H9 (cell line): ENCODE results near the gene SH3RF3. TPM values are rescaled to one million over a fixed set of nuclear protein-coding genes. Genes with fewer than 3 reads are reported as not detected.

Experiments used
- DNase-seq: peaks from one replicate; pipeline ENCODE4 v3.0.0-alpha.2; 2017
- H2AFZ ChIP-seq: one replicate; pipeline ENCODE4 v1.6.1; 2013; ENCODE audit warnings: mild to moderate bottlenecking, low read length, control low read depth, moderate library complexity
- H2AK5ac ChIP-seq: 2 replicates; pipeline ENCODE4 v1.6.1; 2013; ENCODE audit warnings: low read length, control low read depth, mixed read lengths; ENCODE audit not compliant: insufficient read length
- H2BK120ac ChIP-seq: one replicate; pipeline ENCODE4 v1.6.1; 2013; ENCODE audit warnings: low read depth, mild to moderate bottlenecking, low read length, control low read depth, inconsistent platforms; ENCODE audit not compliant: poor library complexity, severe bottlenecking
- H2BK12ac ChIP-seq: 2 replicates; pipeline ENCODE4 v1.6.1; 2013; ENCODE audit warnings: low read length, control low read depth, mixed read lengths, low read depth; ENCODE audit not compliant: insufficient read length
- H2BK15ac ChIP-seq: 2 replicates; pipeline ENCODE4 v1.6.1; 2013; ENCODE audit warnings: low read depth, low read length, control low read depth
- H2BK20ac ChIP-seq: one replicate; pipeline ENCODE4 v1.6.1; 2013; ENCODE audit warnings: low read depth, mild to moderate bottlenecking, low read length, control low read depth, inconsistent platforms; ENCODE audit not compliant: poor library complexity, severe bottlenecking
- H2BK5ac ChIP-seq: 2 replicates; pipeline ENCODE4 v1.6.1; 2013; ENCODE audit warnings: low read length, control low read depth, mixed read lengths; ENCODE audit not compliant: insufficient read length
- H3K14ac ChIP-seq: 2 replicates; pipeline ENCODE4 v1.6.1; 2013; ENCODE audit warnings: low read length, control low read depth; ENCODE audit not compliant: insufficient read depth
- H3K18ac ChIP-seq: 2 replicates; pipeline ENCODE4 v1.6.1; 2013; ENCODE audit warnings: low read depth, mild to moderate bottlenecking, mixed read lengths, low read length, control low read depth; ENCODE audit not compliant: insufficient read length
- H3K23ac ChIP-seq: 2 replicates; pipeline ENCODE4 v1.6.1; 2013; ENCODE audit warnings: low read length, control low read depth, mixed read lengths, low read depth; ENCODE audit not compliant: insufficient read length
- H3K23me2 ChIP-seq: 2 replicates; pipeline ENCODE4 v1.6.1; 2013; ENCODE audit warnings: low read depth, mild to moderate bottlenecking, mixed read lengths, low read length, control low read depth; ENCODE audit not compliant: insufficient read length, poor library complexity, severe bottlenecking
- H3K27ac ChIP-seq: 2 replicates; pipeline ENCODE4 v1.5.1; 2013; ENCODE audit warnings: low read length, control low read depth, mixed read lengths, low read depth; ENCODE audit not compliant: insufficient read length
- H3K27me3 ChIP-seq: 2 replicates; pipeline ENCODE4 v1.6.1; 2013; ENCODE audit warnings: low read length, control low read depth, inconsistent platforms; ENCODE audit not compliant: insufficient read depth
- H3K4ac ChIP-seq: 2 replicates; pipeline ENCODE4 v1.6.1; 2013; ENCODE audit warnings: low read depth, mild to moderate bottlenecking, control low read depth, inconsistent platforms, low read length, moderate library complexity
- H3K4me1 ChIP-seq: 2 replicates; pipeline ENCODE4 v1.6.1; 2013; ENCODE audit warnings: low read length, control low read depth, inconsistent platforms; ENCODE audit not compliant: insufficient read depth
- H3K4me2 ChIP-seq: 2 replicates; pipeline ENCODE4 v1.6.1; 2013; ENCODE audit warnings: low read length, control low read depth, mixed read lengths; ENCODE audit not compliant: insufficient read length, insufficient read depth
- H3K56ac ChIP-seq: 2 replicates; pipeline ENCODE4 v1.6.1; 2013; ENCODE audit warnings: low read depth, mild to moderate bottlenecking, mixed read lengths, low read length, control low read depth; ENCODE audit not compliant: insufficient read length
- H3K79me1 ChIP-seq: 2 replicates; pipeline ENCODE4 v1.6.1; 2013; ENCODE audit warnings: low read depth, mild to moderate bottlenecking, moderate library complexity, low read length, control low read depth, inconsistent platforms; ENCODE audit not compliant: insufficient read depth, poor library complexity, severe bottlenecking
- H3K79me2 ChIP-seq: 2 replicates; pipeline ENCODE4 v1.6.1; 2013; ENCODE audit warnings: low read length, control low read depth, inconsistent platforms; ENCODE audit not compliant: insufficient read depth
- H3K9ac ChIP-seq: 2 replicates; pipeline ENCODE4 v1.6.1; 2013; ENCODE audit warnings: low read length, control low read depth, mixed read lengths; ENCODE audit not compliant: insufficient read length; ENCODE audit errors: extremely low read depth
- H3K9me3 ChIP-seq: one replicate; pipeline ENCODE4 v1.6.1; 2013; ENCODE audit warnings: low read depth, low read length, inconsistent platforms; ENCODE audit not compliant: control insufficient read depth
- H3T11ph ChIP-seq: one replicate; pipeline ENCODE4 v1.6.1; 2013; ENCODE audit warnings: mild to moderate bottlenecking, low read length, control low read depth, inconsistent platforms
- H4K20me1 ChIP-seq: one replicate; pipeline ENCODE4 v1.6.1; 2013; ENCODE audit not compliant: control insufficient read depth, insufficient read length, insufficient read depth
- H4K5ac ChIP-seq: 2 replicates; pipeline ENCODE4 v1.6.1; 2013; ENCODE audit warnings: low read depth, mild to moderate bottlenecking, mixed read lengths, low read length, control low read depth; ENCODE audit not compliant: insufficient read length
- H4K8ac ChIP-seq: replicated peaks from 2 replicates; pipeline ENCODE4 v1.6.1; 2013; ENCODE audit warnings: low read length, control low read depth, mixed read lengths, low read depth; ENCODE audit not compliant: insufficient read length
- H4K91ac ChIP-seq: 2 replicates; pipeline ENCODE4 v1.6.1; 2013; ENCODE audit warnings: low read depth, mild to moderate bottlenecking, moderate library complexity, mixed read lengths, low read length, control low read depth; ENCODE audit not compliant: insufficient read length
- H3K27ac Mint-ChIP-seq, 3 experiments: 2 replicates in 2 of 3; 3 replicates in 1 of 3; pipeline ENCODE4 v1.8.0; 2020 to 2021; ENCODE audit warnings: mixed read lengths in 3 of 3, mild to moderate bottlenecking in 1 of 3, moderate library complexity in 1 of 3
- H3K27me3 Mint-ChIP-seq: 2 replicates; pipeline ENCODE4 v1.8.0; 2021; ENCODE audit warnings: low read depth, mild to moderate bottlenecking, moderate library complexity, mixed read lengths
- H3K36me3 Mint-ChIP-seq, 3 experiments: 2 replicates in 2 of 3; 3 replicates in 1 of 3; pipeline ENCODE4 v1.8.0; 2020 to 2021; ENCODE audit warnings: low read depth in 3 of 3, mixed read lengths in 3 of 3; ENCODE audit not compliant: insufficient read depth in 1 of 3
- H3K4me1 Mint-ChIP-seq, 2 experiments: 2 replicates each; pipeline ENCODE4 v1.8.0; 2020; ENCODE audit warnings: mixed read lengths in 2 of 2
- H3K4me3 Mint-ChIP-seq, 2 experiments: 2 replicates in 1 of 2; 3 replicates in 1 of 2; pipeline ENCODE4 v1.8.0; 2020 to 2021; ENCODE audit warnings: mild to moderate bottlenecking in 2 of 2, mixed read lengths in 2 of 2, moderate library complexity in 1 of 2
- H3K9me3 Mint-ChIP-seq, 2 experiments: 2 replicates in 1 of 2; 3 replicates in 1 of 2; pipeline ENCODE4 v1.8.0; 2020; ENCODE audit warnings: mild to moderate bottlenecking in 2 of 2, mixed read lengths in 2 of 2, moderate library complexity in 1 of 2
- CTCF ChIP-seq: fragments of 200-600 bp; sonication (generic); conservative IDR thresholded peaks from 3 replicates; pipeline ENCODE4 v1.8.0; 2021; ENCODE audit warnings: antibody characterized with exemption, mild to moderate bottlenecking
- whole genome bisulfite sequencing: extraction: QIAGEN DNeasy Blood & Tissue Kit; methylation state at CpG from one replicate; pipeline ENCODE4 v1.1.7; 2013; ENCODE audit warnings: missing lambda C conversion rate, low lambda C conversion rate, mixed read lengths; ENCODE audit not compliant: insufficient read length; ENCODE audit errors: extremely low coverage; 5-methylcytosine and 5-hydroxymethylcytosine counted together
- total RNA-seq: library from RNA; stranded (reverse); gene quantifications from 2 replicates; pipeline ENCODE4 v1.2.1, GENCODE V29; 2021

SH3RF3 gene
- total RNA-seq, 1 experiment from 2014 or later, result 0.46 TPM

DNA sequence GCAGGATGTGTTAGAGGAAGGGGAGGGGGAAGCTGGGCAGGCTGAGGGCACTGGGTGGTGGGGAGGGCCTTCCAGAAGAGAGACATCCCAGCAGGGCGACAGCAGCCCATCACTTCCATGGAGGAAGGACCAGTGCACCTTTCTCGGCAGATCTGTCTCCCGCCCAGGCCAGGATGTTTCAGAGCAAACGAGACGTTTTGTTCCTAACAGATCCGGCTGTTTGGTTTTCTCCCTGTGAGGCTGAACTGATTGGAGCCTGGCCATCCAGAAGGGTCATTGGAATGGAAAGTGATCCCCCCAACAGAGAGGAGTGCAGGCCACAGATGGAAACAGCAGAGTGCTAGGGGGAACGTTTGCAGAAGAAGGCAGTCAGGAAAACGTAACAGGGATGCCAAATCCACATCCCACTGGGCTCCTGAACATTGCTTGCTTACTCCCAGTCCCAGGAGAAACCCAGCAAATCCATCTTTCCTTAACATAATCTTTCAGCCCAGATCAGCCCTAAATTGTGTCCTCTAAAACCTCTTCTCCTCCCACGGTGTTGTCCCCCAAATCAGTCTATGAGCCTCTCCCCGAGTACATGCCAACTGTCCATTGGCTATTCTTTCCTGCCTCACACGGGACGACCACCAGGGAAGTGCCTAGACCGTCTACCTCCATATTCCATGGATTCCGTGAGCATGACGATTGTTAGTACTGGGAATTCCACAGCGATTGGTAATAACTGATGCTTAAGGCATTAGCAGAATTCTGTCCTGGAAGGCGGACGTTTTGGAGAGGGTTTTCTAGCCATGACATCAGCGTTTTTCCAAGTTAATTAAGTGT is 357.9 kb downstream of the SH3RF3 start:
- Histone ChIP-seq H3K4me1 (no peaks in the 10 kb centered on the region), H3K79me2 (no peaks in the 10 kb centered on the region), H2AFZ (no peak overlapping the region), H3K9me3 (no peaks in the 10 kb centered on the region), H2BK20ac (no peak overlapping the region), H3K4ac (no peak overlapping the region), H3K14ac (no peak overlapping the region), H3K27me3 (no peaks in the 10 kb centered on the region), H2BK15ac (no peak overlapping the region), H2AK5ac (no peak overlapping the region), H3T11ph (no peak overlapping the region), H3K56ac (no peak overlapping the region), H3K79me1 (no peaks in the 10 kb centered on the region), H4K8ac (no peak overlapping the region), H3K18ac (no peak overlapping the region), H4K91ac (no peak overlapping the region), H2BK5ac (no peak overlapping the region), H3K27ac (no peak overlapping the region), H3K23ac (no peak overlapping the region), H2BK120ac (no peak overlapping the region), H3K23me2 (no peaks in the 10 kb centered on the region), H2BK12ac (no peak overlapping the region), H3K4me2 (no peak overlapping the region), H3K9ac (no peak overlapping the region), H4K5ac (no peak overlapping the region), H4K20me1 (no peaks in the 10 kb centered on the region)
- H3K27ac Mint-ChIP-seq, result no peak overlapping the region
- H3K9me3 Mint-ChIP-seq, result no peaks in the 10 kb centered on the region
- H3K4me1 Mint-ChIP-seq, result no peaks in the 10 kb centered on the region
- no peak for DNase-seq
- no CpG with 5 or more reads among the region's 19 CpGs for WGBS
- H3K27me3 Mint-ChIP-seq, result no peaks in the 10 kb centered on the region; the same call in 1 of the 2 replicates
- H3K4me3 Mint-ChIP-seq, result no peak overlapping the region
- H3K36me3 Mint-ChIP-seq, result no peaks in the 10 kb centered on the region
- no peak for TF ChIP-seq CTCF
